ENCODE data around the gene SPOCK2. TPM values are rescaled to one million over a fixed set of nuclear protein-coding genes. Genes with fewer than 3 reads are reported as not detected.

The SPOCK2 gene
- total RNA-seq, 1 experiment from 2014 or later = 1.8 TPM

GRCh38 chr10:72014785-72015480, 73.4 kb downstream of the SPOCK2 start:
- no peak overlapping the region for H2BK120ac ChIP-seq (ENCODE audit: low read depth, low read length, poor library complexity, severe bottlenecking)
- H3K23ac ChIP-seq (ENCODE audit: insufficient read length, low read depth, low read length) = no peak overlapping the region
- H2BK12ac ChIP-seq (ENCODE audit: insufficient read length, low read depth, low read length) = no peak overlapping the region
- H3T11ph ChIP-seq (ENCODE audit: low read length) = no peak overlapping the region
- peaks cover 6% of the 10 kb centered on the region for H3K27me3 Mint-ChIP-seq (ENCODE audit: low read depth)
- H3K27me3 ChIP-seq (ENCODE audit: insufficient read depth, low read length) = no peaks in the 10 kb centered on the region
- no peak overlapping the region for H4K5ac ChIP-seq (ENCODE audit: insufficient read length, low read depth, low read length)
- no peaks in the 10 kb centered on the region for H3K9me3 ChIP-seq (ENCODE audit: control insufficient read depth, low read depth, low read length)
- H3K4me2 ChIP-seq (ENCODE audit: insufficient read depth, insufficient read length, low read length) = no peak overlapping the region
- H3K9ac ChIP-seq (ENCODE audit: extremely low read depth, insufficient read length, low read length) = no peak overlapping the region
- no peak overlapping the region for H3K18ac ChIP-seq (ENCODE audit: insufficient read length, low read depth, low read length)
- H3K27ac Mint-ChIP-seq = peak overlapping the region in 1 of 3 experiments; percentile 14; a peak in 1 of 7 replicates
- no peaks in the 10 kb centered on the region for H3K79me2 ChIP-seq (ENCODE audit: insufficient read depth, low read length)
- no peak overlapping the region for H4K8ac ChIP-seq (replicated peaks; ENCODE audit: insufficient read length, low read depth, low read length)
- no peaks in the 10 kb centered on the region for H3K23me2 ChIP-seq (ENCODE audit: insufficient read length, low read depth, low read length, poor library complexity, severe bottlenecking)
- no peak overlapping the region for H3K14ac ChIP-seq (ENCODE audit: insufficient read depth, low read length)
- no peak overlapping the region for H2BK15ac ChIP-seq (ENCODE audit: low read depth, low read length)
- H4K20me1 ChIP-seq (ENCODE audit: control insufficient read depth, insufficient read depth, insufficient read length) = no peaks in the 10 kb centered on the region
- no peak for DNase-seq
- H3K9me3 Mint-ChIP-seq = no peaks in the 10 kb centered on the region
- no peaks in the 10 kb centered on the region for H3K4me1 ChIP-seq (ENCODE audit: insufficient read depth, low read length)
- H3K4me3 Mint-ChIP-seq = no peak overlapping the region
- TF ChIP-seq, protein P1, sequence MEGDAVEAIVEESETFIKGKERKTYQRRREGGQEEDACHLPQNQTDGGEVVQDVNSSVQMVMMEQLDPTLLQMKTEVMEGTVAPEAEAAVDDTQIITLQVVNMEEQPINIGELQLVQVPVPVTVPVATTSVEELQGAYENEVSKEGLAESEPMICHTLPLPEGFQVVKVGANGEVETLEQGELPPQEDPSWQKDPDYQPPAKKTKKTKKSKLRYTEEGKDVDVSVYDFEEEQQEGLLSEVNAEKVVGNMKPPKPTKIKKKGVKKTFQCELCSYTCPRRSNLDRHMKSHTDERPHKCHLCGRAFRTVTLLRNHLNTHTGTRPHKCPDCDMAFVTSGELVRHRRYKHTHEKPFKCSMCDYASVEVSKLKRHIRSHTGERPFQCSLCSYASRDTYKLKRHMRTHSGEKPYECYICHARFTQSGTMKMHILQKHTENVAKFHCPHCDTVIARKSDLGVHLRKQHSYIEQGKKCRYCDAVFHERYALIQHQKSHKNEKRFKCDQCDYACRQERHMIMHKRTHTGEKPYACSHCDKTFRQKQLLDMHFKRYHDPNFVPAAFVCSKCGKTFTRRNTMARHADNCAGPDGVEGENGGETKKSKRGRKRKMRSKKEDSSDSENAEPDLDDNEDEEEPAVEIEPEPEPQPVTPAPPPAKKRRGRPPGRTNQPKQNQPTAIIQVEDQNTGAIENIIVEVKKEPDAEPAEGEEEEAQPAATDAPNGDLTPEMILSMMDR (conservative IDR thresholded peaks at IDR 0.05) = no peak
- no CpG with 5 or more reads among the region's 10 CpGs for WGBS (ENCODE audit: extremely low coverage, insufficient read length, low lambda C conversion rate)
- H2BK20ac ChIP-seq (ENCODE audit: low read depth, low read length, poor library complexity, severe bottlenecking) = no peak overlapping the region
- no peak overlapping the region for H3K4ac ChIP-seq (ENCODE audit: low read depth, low read length)
- H2AFZ ChIP-seq (ENCODE audit: low read length) = no peak overlapping the region
- no peak overlapping the region for H2BK5ac ChIP-seq (ENCODE audit: insufficient read length, low read length)
- no peak overlapping the region for H2AK5ac ChIP-seq (ENCODE audit: insufficient read length, low read length)
- 0 out of 7 replicates have a peak, but pooled peaks cover 0 to under 1% (median 0%) of the 10 kb centered on the region in 3 experiments for H3K36me3 Mint-ChIP-seq (ENCODE audit: insufficient read depth in 1 of 3, low read depth in 3 of 3)
- no peak overlapping the region for H3K27ac ChIP-seq (ENCODE audit: insufficient read length, low read depth, low read length)
- no peaks in the 10 kb centered on the region for H3K79me1 ChIP-seq (ENCODE audit: insufficient read depth, low read depth, low read length, poor library complexity, severe bottlenecking)
- H4K91ac ChIP-seq (ENCODE audit: insufficient read length, low read depth, low read length) = no peak overlapping the region
- no peak overlapping the region for H3K56ac ChIP-seq (ENCODE audit: insufficient read length, low read depth, low read length)
- H3K4me1 Mint-ChIP-seq = peaks cover 0 to 11% of the 10 kb centered on the region in 2 experiments; a peak in 3 of 4 replicates
